ENCODE results near the gene SCGB3A2. TPM values are rescaled to one million over a fixed set of nuclear protein-coding genes. Genes with fewer than 3 reads are reported as not detected.

The SCGB3A2 gene
- total and polyA plus RNA-seq, 8 donors = 0.24 to 0.76 TPM; not detected in 6

DNA sequence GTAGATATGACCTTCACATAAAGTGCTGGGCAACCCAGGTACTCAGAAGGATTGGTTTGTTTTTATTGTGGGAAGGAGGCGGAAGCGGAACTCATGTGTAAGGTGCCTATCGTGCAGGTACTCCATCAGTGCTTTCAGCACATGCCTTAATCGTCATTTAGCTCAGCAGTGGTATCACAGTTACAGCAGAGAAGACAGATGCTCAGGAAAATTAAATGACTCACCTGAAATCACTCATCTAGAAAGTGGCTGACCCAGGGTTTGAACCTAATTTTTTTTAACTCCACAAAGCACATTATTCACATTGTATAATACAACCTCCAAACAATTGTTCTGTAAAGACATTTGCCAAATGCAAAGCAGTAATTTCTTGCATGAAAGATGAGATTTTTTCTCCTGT is 25.6 kb downstream of the SCGB3A2 start:
- H3K4me1 ChIP-seq = peaks cover 0 to 7% (median 0%) of the 10 kb centered on the region in 3 donors
- DNase-seq (no peak), FAIRE-seq (no peak), ATAC-seq (peak in 2 of 4 donors; percentile 69 to 73)
- H3K9me3 ChIP-seq = no peaks in the 10 kb centered on the region
- intact Hi-C loops (cut with DNase I) = no loop called here
- no peak overlapping the region for H3K4me3 ChIP-seq
- 71 to 83% methylated on average over 4 of the region's 4 CpGs for WGBS, 2 donors
- H3K27me3 ChIP-seq = no peaks in the 10 kb centered on the region
- H3K27ac ChIP-seq = no peak overlapping the region
- H3K36me3 ChIP-seq = no peaks in the 10 kb centered on the region
- TF ChIP-seq, protein P1, sequence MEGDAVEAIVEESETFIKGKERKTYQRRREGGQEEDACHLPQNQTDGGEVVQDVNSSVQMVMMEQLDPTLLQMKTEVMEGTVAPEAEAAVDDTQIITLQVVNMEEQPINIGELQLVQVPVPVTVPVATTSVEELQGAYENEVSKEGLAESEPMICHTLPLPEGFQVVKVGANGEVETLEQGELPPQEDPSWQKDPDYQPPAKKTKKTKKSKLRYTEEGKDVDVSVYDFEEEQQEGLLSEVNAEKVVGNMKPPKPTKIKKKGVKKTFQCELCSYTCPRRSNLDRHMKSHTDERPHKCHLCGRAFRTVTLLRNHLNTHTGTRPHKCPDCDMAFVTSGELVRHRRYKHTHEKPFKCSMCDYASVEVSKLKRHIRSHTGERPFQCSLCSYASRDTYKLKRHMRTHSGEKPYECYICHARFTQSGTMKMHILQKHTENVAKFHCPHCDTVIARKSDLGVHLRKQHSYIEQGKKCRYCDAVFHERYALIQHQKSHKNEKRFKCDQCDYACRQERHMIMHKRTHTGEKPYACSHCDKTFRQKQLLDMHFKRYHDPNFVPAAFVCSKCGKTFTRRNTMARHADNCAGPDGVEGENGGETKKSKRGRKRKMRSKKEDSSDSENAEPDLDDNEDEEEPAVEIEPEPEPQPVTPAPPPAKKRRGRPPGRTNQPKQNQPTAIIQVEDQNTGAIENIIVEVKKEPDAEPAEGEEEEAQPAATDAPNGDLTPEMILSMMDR (IDR thresholded peaks at IDR 0.05) = no peak

DNA sequence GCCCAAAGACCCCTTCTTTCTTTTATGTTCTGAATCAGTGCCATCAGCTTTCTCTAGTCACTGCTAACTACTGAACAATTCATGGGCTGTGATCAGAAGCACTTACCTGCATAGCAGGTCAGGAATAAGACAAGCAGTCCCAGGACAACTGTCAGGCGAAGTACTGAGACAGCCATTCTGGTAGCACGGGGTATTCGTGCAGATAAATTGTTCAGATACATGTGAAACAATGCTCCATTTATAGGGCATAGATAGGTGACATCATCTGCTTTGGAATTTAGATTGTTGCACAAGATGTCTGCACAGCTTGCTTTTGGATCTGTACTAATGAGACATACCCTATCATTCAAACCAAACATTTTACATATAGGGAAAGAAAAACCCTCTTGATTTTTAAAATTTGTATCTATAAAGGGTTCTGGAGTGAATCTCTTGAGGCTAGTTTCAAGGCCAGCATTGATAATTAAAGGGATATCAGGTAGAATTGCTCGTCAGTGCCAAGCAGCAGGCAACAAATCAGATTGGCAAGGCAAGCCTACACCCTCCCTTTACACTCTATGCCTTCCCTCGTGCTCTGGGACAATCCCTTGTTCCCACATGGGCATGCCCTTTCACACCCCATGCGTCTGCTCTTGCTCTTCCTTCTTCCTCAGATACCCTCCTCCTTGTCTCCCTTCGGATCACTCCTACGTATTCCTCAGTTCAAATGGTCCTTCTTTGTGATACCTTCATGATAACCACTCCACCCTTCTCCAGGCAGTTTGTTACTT is 28.0 kb downstream of the SCGB3A2 start, which contains the start of gene C5orf46:
Gene C5orf46 (minus strand): TSS at position 213 of the 770 bp plus-strand sequence. CDS start 37 bp downstream, at position 176.
- intact Hi-C loops (cut with DNase I) = no loop called here
- peaks cover 0 to 15% (median 7%) of the 10 kb centered on the region in 3 donors for H3K4me1 ChIP-seq
- H3K36me3 ChIP-seq = no peaks in the 10 kb centered on the region
- H3K27me3 ChIP-seq = no peaks in the 10 kb centered on the region
- ATAC-seq = peak; percentile 53 to 72 (median 64)
- H3K9me3 ChIP-seq = no peaks in the 10 kb centered on the region
- TF ChIP-seq, protein P1 (IDR thresholded peaks at IDR 0.05) = no peak
- WGBS, 2 donors = 57 to 58% methylated on average over 8 of the region's 8 CpGs
- no peak for DNase-seq
- no peak within 1 kb of the TSS for H3K4me3 ChIP-seq
- no peak for FAIRE-seq
- H3K27ac ChIP-seq = peak within 1 kb of the TSS in 1 of 4 donors; percentile 32

DNA sequence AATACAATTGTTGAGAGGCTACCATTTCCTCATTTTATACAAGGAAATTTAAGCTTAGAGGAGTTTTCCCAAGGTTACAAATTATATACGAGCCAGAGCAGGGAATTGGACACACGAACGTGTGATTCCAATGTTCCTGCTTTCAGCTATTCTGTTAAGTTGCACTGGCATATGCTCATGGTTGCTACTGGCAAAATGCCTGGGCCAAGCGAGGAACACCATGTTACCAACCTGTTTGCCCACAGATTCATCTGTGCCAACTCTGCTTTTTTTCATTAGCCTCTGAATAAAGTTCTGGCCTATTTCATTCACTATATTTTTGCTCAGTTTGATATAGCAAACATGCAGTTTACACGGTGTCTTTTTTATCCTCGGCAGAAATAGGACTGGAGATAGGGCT is 32.9 kb downstream of the SCGB3A2 start:
- ATAC-seq (peak; percentile 85 to 96 (median 89)), FAIRE-seq (no peak), DNase-seq (peak; percentile 70 to 90 (median 82))
- Histone ChIP-seq H3K27me3 (no peaks in the 10 kb centered on the region), H3K36me3 (no peaks in the 10 kb centered on the region), H3K27ac (no peak overlapping the region), H3K4me1 (peaks cover 0 to 20% (median 3%) of the 10 kb centered on the region in 3 donors), H3K9me3 (no peaks in the 10 kb centered on the region), H3K4me3 (no peak overlapping the region)
- 17 to 30% methylated on average over 6 of the region's 6 CpGs for WGBS, 2 donors
- intact Hi-C loops (cut with DNase I) = no loop called here
- TF ChIP-seq, protein P1 (IDR thresholded peaks at IDR 0.05) = no peak

DNA sequence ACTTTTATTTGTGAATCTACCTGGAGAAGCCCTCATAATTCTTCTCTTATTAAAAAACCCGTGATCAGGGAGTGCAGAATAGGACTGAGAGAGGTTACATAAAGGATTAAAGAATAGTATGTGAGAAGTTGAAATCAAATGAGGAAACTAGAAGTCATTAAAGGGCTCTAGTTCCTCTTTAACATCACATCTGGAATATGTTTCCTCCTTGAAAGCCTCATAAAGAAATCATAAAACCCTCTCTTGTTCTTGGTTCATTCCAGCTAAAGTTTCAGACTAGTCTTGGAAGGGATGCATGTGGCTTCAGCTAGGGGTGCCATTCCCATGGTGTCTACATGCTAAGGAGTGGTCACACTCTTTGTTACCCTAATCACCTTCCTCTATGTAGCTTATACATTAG is 33.5 kb downstream of the SCGB3A2 start:
- peaks cover 0 to 20% (median 0%) of the 10 kb centered on the region in 3 donors for H3K4me1 ChIP-seq
- no peaks in the 10 kb centered on the region for H3K36me3 ChIP-seq
- no peak overlapping the region for H3K27ac ChIP-seq
- TF ChIP-seq, protein P1 (IDR thresholded peaks at IDR 0.05) = no peak
- DNase-seq = no peak
- H3K9me3 ChIP-seq = no peaks in the 10 kb centered on the region
- 83 to 88% methylated on average over 1 of the region's 1 CpG for WGBS, 2 donors
- no peaks in the 10 kb centered on the region for H3K27me3 ChIP-seq
- intact Hi-C loops (cut with DNase I) = no loop called here
- H3K4me3 ChIP-seq = no peak overlapping the region
- peak in 3 of 4 donors; percentile 13 to 16 (median 16) for ATAC-seq
- FAIRE-seq = no peak

DNA sequence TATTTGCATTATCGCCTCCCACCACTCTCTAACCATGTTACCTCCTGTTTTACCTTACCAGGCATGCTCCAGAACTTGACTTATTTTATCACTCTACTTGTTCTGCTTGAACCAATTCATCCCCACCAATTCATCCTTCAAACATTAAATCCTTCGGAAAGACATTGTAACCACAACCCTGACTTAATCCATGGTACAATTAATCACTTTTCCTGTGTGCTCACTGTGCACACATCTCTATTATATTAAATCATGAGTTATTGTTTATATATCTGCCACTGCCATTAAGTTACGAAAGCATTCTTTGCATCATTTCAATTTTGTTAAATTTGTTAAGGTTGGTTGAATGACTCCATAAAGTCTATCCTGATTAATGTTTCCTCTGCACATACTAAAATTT is 35.3 kb downstream of the SCGB3A2 start:
- WGBS, 2 donors = 92 to 95% methylated on average over 3 of the region's 3 CpGs
- DNase-seq = no peak

More for the DNA sequence above, 35.3 kb downstream of the SCGB3A2 start:
- H3K4me3 ChIP-seq = no peak overlapping the region
- no peak for ATAC-seq
- intact Hi-C loops (cut with DNase I) = no loop called here
- H3K27me3 ChIP-seq = no peaks in the 10 kb centered on the region
- TF ChIP-seq, protein P1 (IDR thresholded peaks at IDR 0.05) = no peak
- no peak for FAIRE-seq
- H3K36me3 ChIP-seq = no peaks in the 10 kb centered on the region
- H3K27ac ChIP-seq = no peak overlapping the region
- no peaks in the 10 kb centered on the region for H3K9me3 ChIP-seq
- H3K4me1 ChIP-seq = peaks cover 0 to 20% (median 0%) of the 10 kb centered on the region in 3 donors
